Measurements from ENCODE around the gene WDR17.

WDR17 gene

GRCh38 chr4:176102414-176103063 is 36.9 kb downstream of the WDR17 start:
- DNase-seq: no peak

GRCh38 chr4:176107695-176108094 is 42.1 kb downstream of the WDR17 start:
- DNase-seq: no peak

DNA sequence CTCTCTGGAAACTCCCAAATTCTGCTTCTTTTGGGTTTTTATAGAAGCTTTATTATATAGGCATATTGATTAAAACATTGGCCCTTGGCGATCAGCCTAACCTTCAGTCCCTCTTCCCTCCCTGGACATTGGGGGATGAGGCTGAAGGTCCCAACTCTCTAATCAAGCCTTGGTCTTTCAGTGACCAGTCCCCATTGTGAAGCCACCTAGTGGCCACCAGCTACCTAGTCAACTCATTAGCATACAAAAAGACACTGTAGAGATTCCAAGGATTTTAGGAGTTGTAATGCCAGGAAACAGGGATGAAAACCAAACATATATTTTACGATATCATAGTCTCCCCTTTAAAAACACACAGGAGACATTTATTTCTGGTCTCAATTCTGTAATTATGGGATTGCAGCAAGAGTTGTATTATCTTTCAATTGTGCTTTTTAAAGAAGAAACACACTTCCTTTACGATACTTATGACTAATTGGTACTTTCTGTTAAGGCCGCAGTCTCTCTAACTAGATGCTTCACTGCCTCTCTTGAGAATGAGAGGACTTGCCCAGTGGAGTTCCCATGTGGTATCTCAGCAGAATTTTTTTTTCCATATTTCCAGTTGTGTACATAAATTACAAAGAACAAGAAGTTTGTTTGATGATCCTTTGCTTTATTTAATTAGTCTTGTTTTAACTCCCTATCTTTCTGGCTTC is 58.2 kb downstream of the WDR17 start:
- no peak for DNase-seq

GRCh38 chr4:176125063-176125462 is 59.4 kb downstream of the WDR17 start:
- no peak for DNase-seq

- no peak for DNase-seq
Observed at GRCh38 chr4:176134670-176135069, 69.0 kb downstream of the WDR17 start.

DNA sequence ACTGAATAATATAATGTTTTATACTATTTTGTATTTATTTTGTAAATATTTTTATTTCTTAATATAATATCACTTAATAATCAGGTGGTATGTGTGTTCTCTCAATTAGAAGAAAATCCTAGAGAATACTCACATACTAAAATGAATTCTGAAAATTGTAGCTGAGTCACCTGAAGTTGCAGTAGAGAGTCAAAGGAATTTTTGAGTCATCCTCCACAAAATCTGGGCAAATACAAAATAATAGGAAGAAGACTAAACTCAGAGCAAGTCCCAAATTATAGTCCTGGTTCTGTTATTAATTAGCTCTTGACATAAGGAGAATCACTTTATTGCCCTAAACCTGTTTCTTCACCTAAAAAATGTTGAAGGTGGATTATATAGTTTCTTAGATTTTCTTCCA is 72.0 kb downstream of the WDR17 start:
- DNase-seq: no peak

DNA sequence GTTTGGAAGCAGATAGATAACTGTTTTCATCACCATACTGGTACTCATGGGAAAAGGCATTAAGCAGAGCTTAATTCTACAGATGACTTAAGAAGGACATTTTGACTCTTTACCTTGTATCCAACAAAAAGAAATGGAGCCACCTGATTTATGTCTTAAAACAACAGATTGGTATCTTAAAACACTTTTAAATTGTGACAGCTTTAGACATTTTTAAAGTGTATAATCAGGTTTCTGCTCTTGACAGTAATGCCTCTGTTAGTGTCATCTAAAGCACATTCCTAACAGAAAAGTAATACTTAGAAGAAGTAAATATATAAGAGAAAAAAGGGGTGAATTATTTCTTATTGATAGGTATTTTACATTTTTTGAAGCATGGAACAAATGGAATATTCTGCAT is 73.9 kb downstream of the WDR17 start:
- no peak for DNase-seq

DNA sequence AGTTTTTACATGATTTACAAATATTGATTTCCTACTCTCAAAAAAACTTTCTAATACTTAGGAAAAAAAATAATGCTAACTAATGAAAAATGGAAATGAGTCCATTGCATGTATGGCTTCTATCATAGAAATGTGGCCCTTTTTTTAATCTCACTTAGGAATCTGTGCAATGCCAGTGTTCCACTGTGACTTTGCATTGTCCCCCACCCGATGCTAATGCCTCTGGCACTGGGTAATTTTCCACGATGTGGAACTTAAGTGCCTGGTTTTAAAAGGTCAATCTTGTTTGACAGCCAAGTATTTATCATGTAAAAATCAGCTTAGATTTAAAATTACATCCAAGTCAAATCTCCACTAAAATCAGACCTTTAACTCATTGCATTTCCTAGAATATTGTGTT is 76.6 kb downstream of the WDR17 start:
- DNase-seq: no peak

GRCh38 chr4:176149680-176150355 is 84.2 kb downstream of the WDR17 start:
- DNase-seq: no peak

GRCh38 chr4:176150356-176150682 is 84.7 kb downstream of the WDR17 start:
- DNase-seq: no peak

- DNase-seq: no peak
Observed at GRCh38 chr4:176150704-176151103, 85.1 kb downstream of the WDR17 start.

DNA sequence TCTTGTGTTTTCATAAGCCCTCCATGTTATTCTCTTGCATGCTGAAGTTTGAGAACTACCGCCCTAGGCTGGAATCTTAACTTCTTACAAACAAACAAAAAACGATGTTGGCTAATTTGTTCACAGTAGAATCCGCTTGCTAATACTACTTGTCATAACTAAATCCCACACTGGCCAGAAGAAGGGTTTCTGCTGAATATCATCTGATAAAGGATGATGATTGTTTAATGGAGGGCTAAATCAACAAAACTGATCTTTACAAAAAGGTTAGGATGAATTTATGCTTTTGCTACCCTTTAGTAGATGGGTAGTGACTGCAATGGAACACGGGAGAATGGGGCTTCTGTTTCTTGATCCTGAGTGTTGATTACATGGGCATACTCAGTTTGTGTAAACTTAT is 87.5 kb downstream of the WDR17 start:
- DNase-seq: no peak

GRCh38 chr4:176156656-176157055 is 91.0 kb downstream of the WDR17 start:
- no peak for DNase-seq

DNA sequence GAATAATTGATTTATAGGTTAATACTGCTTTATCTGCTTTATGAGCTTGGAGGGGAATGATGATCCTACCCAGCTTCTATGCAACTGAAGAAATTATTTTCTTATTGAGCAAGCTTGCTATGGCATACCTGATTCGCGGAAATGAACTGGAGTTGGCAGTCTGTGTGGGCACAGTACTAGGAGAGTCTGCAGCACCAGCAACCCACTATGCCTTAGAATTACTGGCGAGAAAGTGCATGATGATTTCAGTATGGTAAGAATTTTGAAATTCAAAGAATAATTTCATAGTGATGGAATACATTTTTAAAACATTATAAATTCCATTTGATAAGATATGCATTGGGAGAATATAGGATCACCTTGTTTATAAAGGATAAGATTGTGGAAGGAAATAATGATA is 97.4 kb downstream of the WDR17 start:
- DNase-seq: no peak

GRCh38 chr4:176185051-176185450 is 119.4 kb downstream of the WDR17 start:
- no peak for DNase-seq

- DNase-seq: no peak
Observed at GRCh38 chr4:176186067-176186466, 120.4 kb downstream of the WDR17 start.

- no peak for DNase-seq
Observed at GRCh38 chr4:176186671-176187395, 121.2 kb downstream of the WDR17 start.

DNA sequence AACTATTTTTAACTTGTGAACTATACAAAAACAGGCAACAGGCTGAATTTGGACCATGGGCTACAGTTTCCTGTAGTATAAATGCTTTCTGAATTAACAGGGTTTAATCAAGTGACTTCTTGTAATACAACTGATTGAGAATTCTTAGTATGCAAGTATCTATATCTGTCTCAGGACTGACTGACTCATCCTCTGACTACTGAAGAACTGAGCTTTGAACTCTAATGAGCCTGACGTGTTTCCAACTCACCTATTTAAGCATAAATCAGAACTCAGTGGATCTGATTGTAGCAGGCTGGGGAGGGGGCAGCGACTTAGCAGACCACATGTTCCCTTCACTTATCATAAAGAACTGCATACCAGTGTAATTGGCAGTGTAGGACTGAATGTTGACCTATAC is 122.0 kb downstream of the WDR17 start:
- no peak for DNase-seq

DNA sequence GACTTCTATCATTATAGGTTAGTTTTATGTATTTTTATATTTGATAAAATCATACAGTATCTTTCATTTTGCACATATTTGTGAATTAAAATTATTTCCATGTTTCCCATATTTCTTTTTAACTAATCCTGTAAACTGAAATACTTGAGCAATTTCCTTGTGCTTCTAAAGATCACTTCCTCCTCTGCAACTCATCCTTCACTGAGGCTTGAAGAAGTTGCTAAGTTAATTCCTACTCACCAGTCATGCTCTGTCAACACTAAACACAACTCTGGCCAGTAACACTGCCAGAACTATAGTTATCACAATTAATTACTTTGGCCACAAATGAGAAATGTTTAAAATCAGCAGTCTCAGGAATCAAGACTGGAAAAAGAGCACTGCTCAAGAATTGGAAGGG is 123.0 kb downstream of the WDR17 start:
- DNase-seq: no peak

DNA sequence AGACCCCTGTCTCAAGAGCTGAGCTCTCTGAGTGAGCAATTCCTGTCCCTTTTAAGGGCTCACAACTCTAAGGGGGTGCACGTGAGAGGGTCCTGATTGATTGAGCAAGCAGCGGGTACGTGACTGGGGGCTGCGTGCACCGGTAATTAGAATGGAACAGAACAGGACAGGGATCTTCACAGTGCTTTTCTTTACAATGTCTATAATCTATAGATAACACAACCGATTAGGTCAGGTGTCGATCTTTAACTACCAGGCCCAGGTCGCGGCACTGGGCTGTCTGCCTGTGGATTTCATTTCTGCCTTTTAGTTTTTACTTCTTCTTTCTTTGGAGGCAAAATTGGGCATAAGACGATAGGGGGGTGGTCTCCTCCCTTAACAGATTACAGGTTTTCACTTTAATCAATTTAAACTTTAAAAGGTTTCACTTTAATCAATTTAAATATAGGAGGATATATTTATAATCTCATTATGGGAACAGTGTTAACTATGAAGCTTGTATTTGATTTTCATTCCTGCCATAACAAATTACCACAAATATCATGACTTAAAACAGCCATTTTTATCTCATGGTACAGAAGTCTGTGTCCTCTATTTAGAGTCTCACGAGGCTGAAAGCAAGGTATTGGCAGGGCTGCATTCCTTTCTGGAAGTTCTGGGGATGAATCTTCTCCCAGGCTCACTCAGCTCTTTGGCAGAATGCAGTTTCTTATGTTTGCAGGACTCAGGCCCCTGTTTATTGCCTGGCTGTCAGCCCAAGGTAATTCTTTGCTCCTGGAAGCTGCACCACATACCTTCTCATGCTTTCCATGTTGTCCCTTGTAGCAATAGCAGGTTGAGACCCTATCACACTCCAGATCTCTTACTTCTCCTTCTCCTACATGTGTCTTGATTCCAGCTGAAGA is 124.5 kb downstream of the WDR17 start:
- no peak for DNase-seq

GRCh38 chr4:176191974-176192373 is 126.3 kb downstream of the WDR17 start:
- DNase-seq: no peak

- DNase-seq: no peak
Observed at GRCh38 chr4:176193126-176193525, 127.5 kb downstream of the WDR17 start.

GRCh38 chr4:176193938-176194337 is 128.3 kb downstream of the WDR17 start:
- no peak for DNase-seq
